DND-41 (cell line): ENCODE results near the gene IQCK.

Experiments used
- EZH2 ChIP-seq: IDR thresholded peaks from 3 replicates; pipeline ENCODE4 v1.6.1; 2012; ENCODE audit warnings: borderline replicate concordance, low read depth, mild to moderate bottlenecking, moderate library complexity, low read length, inconsistent platforms; ENCODE audit not compliant: severe bottlenecking
- TF ChIP-seq, protein P1 (sequence below): IDR thresholded peaks from 2 replicates; pipeline ENCODE4 v1.5.1; 2012; ENCODE audit warnings: borderline replicate concordance, low read length, moderate library complexity, mild to moderate bottlenecking; ENCODE audit not compliant: poor library complexity, severe bottlenecking; ENCODE audit errors: extremely low read depth

DNA sequence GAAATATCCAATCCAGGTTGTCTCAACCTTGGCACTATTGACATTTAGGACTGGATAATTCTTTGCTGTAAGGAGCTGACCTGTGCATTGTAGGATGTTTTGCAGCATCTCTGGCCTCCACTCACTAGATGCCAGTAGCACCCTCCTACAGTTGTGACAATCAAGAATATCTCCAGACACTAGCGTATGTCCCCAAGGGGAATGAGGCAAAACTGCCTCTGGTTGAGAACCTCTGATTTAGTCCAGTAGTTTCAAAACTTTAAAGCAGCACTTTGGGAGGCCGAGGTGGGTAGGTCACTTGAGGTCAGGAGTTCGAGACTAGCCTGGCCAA, 48.4 kb downstream of the IQCK start:
- TF ChIP-seq, protein P1, sequence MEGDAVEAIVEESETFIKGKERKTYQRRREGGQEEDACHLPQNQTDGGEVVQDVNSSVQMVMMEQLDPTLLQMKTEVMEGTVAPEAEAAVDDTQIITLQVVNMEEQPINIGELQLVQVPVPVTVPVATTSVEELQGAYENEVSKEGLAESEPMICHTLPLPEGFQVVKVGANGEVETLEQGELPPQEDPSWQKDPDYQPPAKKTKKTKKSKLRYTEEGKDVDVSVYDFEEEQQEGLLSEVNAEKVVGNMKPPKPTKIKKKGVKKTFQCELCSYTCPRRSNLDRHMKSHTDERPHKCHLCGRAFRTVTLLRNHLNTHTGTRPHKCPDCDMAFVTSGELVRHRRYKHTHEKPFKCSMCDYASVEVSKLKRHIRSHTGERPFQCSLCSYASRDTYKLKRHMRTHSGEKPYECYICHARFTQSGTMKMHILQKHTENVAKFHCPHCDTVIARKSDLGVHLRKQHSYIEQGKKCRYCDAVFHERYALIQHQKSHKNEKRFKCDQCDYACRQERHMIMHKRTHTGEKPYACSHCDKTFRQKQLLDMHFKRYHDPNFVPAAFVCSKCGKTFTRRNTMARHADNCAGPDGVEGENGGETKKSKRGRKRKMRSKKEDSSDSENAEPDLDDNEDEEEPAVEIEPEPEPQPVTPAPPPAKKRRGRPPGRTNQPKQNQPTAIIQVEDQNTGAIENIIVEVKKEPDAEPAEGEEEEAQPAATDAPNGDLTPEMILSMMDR: no peak
- TF ChIP-seq EZH2: no peak
